Endothelial cell of umbilical vein (primary cell): Measurements from ENCODE around the gene DPP10. TPM values are rescaled to one million over a fixed set of nuclear protein-coding genes. Genes with fewer than 3 reads are reported as not detected.

Experiments
- BruUV-seq: library from RNA; stranded (reverse); fragments of 400-500 nt; replicated peaks from 2 replicates; lab custom pipeline; 2021; lab: Mats Ljungman, UMichigan
- CTCF ChIA-PET: fragments of 300-600, 350-600 bp; sonication (Branson Sonifier 250); formaldehyde crosslinking; loops from one replicate; lab custom pipeline; 2021; ENCODE audit warnings: antibody characterized with exemption, inconsistent platforms; lab: Charles Lee
- POLR2A ChIA-PET: fragments of 300-600, 350-600 bp; sonication (Branson Sonifier 250); formaldehyde crosslinking; loops from one replicate; lab custom pipeline; 2021; ENCODE audit warnings: antibody characterized with exemption, inconsistent platforms; lab: Charles Lee
- DNase-seq: peaks from one replicate; pipeline ENCODE4 v3.0.0-alpha.2; 2011; ENCODE audit warnings: low read depth, low spot score
- FAIRE-seq: peaks from 2 replicates; lab custom pipeline; 2011; peaks lifted over from hg19 to GRCh38; lab: Jason Lieb, UNC
- H2AFZ ChIP-seq: 2 replicates; pipeline ENCODE4 v1.6.0; 2012; ENCODE audit warnings: low read depth, low read length, control low read depth, inconsistent platforms
- H3K27ac ChIP-seq: 2 replicates; pipeline ENCODE4 v1.5.1; 2011; ENCODE audit warnings: low read depth, mild to moderate bottlenecking, control low read depth, low read length, moderate library complexity; ENCODE audit not compliant: insufficient read depth
- H3K27me3 ChIP-seq, 2 experiments: 2 replicates each; pipeline versions ENCODE4 v1.6.0 to v1.6.1; 2011; ENCODE audit warnings: low read length in 2 of 2, mixed read lengths in 1 of 2; ENCODE audit not compliant: control insufficient read depth in 2 of 2, insufficient read depth in 2 of 2
- H3K36me3 ChIP-seq, 2 experiments: 2 replicates in 1 of 2; 3 replicates in 1 of 2; pipeline ENCODE4 v1.5.1; 2011; ENCODE audit warnings: low read length in 2 of 2, mild to moderate bottlenecking in 1 of 2, moderate library complexity in 1 of 2; ENCODE audit not compliant: control insufficient read depth in 2 of 2, insufficient read depth in 2 of 2; ENCODE audit errors: extremely low read depth in 1 of 2
- H3K4me1 ChIP-seq: 3 replicates; pipeline ENCODE4 v1.5.1; 2011; ENCODE audit warnings: mild to moderate bottlenecking, low read length; ENCODE audit not compliant: control insufficient read depth, insufficient read depth; ENCODE audit errors: extremely low read depth
- H3K4me2 ChIP-seq: 2 replicates; pipeline ENCODE4 v1.6.1; 2011; ENCODE audit warnings: low read length, control low read depth, mixed read lengths; ENCODE audit not compliant: insufficient read depth
- H3K4me3 ChIP-seq, 3 experiments: fragments of 200-600 bp in 1 of 3; sonication (generic), shearing (Covaris generic) in 1 of 3; replicated peaks in 1 of 3; 2 replicates each; pipeline ENCODE4 v1.5.1; 2011 to 2016; ENCODE audit warnings: control low read depth in 3 of 3, low read length in 3 of 3, mild to moderate bottlenecking in 2 of 3, inconsistent platforms in 1 of 3, low read depth in 1 of 3, moderate library complexity in 1 of 3; ENCODE audit not compliant: insufficient read depth in 1 of 3
- H3K79me2 ChIP-seq: 2 replicates; pipeline ENCODE4 v1.6.0; 2012; ENCODE audit warnings: low read length, inconsistent platforms; ENCODE audit not compliant: control insufficient read depth, insufficient read depth
- H3K9ac ChIP-seq: replicated peaks from 2 replicates; pipeline ENCODE3; 2011; ENCODE audit warnings: low read length, control low read depth; ENCODE audit not compliant: insufficient read depth; ENCODE audit errors: extremely low read depth
- H3K9me1 ChIP-seq: replicated peaks from 3 replicates; pipeline ENCODE4 v1.6.0; 2011; ENCODE audit warnings: mild to moderate bottlenecking, low read length; ENCODE audit not compliant: control insufficient read depth, insufficient read depth; ENCODE audit errors: extremely low read depth
- H3K9me3 ChIP-seq: replicated peaks from 2 replicates; pipeline ENCODE4 v1.5.1; 2012; ENCODE audit warnings: low read length, inconsistent platforms; ENCODE audit not compliant: control insufficient read depth, insufficient read depth
- H4K20me1 ChIP-seq: replicated peaks from 2 replicates; pipeline ENCODE3; 2011; ENCODE audit warnings: mild to moderate bottlenecking, low read length; ENCODE audit not compliant: control insufficient read depth, insufficient read depth; ENCODE audit errors: extremely low read depth
- CTCF ChIP-seq, 2 donors: IDR thresholded peaks; 1 replicate in 1 of 2; 2 replicates in 1 of 2; pipeline ENCODE4 v1.5.1; 2011; ENCODE audit warnings: low read length in 2 of 2, mild to moderate bottlenecking in 2 of 2, moderate library complexity in 2 of 2, control low read depth in 1 of 2, inconsistent platforms in 1 of 2, low read depth in 1 of 2; ENCODE audit not compliant: insufficient read depth in 1 of 2; ENCODE audit errors: extremely low read depth in 1 of 2
- EZH2 ChIP-seq: IDR thresholded peaks from 2 replicates; pipeline ENCODE4 v1.6.1; 2012; ENCODE audit warnings: borderline replicate concordance, low read depth, mild to moderate bottlenecking, moderate library complexity, low read length, inconsistent platforms; ENCODE audit not compliant: severe bottlenecking
- FOS ChIP-seq: IDR thresholded peaks from 2 replicates; pipeline ENCODE4 v1.6.1; 2011; ENCODE audit warnings: mild to moderate bottlenecking, low read length, moderate library complexity, borderline replicate concordance; ENCODE audit not compliant: insufficient read depth
- JUN ChIP-seq: IDR thresholded peaks from 2 replicates; pipeline ENCODE4 v1.6.1; 2011; ENCODE audit warnings: borderline replicate concordance, low read depth; ENCODE audit not compliant: insufficient read length, insufficient read depth
- MAX ChIP-seq: IDR thresholded peaks from 2 replicates; pipeline ENCODE4 v1.6.1; 2011; ENCODE audit not compliant: insufficient read depth, insufficient read length
- MYC ChIP-seq: IDR thresholded peaks from one replicate; pipeline ENCODE4 v1.6.1; 2011; ENCODE audit warnings: mild to moderate bottlenecking, low read depth, low read length
- POLR2AphosphoS5 ChIP-seq: IDR thresholded peaks from 2 replicates; pipeline ENCODE4 v1.6.1; 2012; ENCODE audit warnings: low read depth, mild to moderate bottlenecking, control low read depth, low read length, moderate library complexity; ENCODE audit not compliant: insufficient read depth
- dilution Hi-C: fragments of 300-500 bp; cut with MboI; formaldehyde crosslinking; loops from one replicate; pipeline ENCODE4 v1.15.0; 2019; ENCODE audit warnings: low sequenced_read_pairs; ENCODE audit not compliant: extremely low pct_ligation_motif_present
- intact Hi-C: fragments of 100-400 bp; cut with micrococcal nuclease; formaldehyde crosslinking; loops from one replicate; pipeline ENCODE4 v1.10.0; 2022
- polyA plus RNA-seq, 4 experiments: library from polyadenylated mRNA; depleted of rRNA in 3 of 4; stranded (reverse) in 3 of 4; unstranded in 1 of 4; fragments of >200 nt; gene quantifications; 2 replicates each; pipeline versions ENCODE4 v1.2.1 to v1.2.3, GENCODE V29; 2011 to 2012; ENCODE audit warnings: missing spikeins in 1 of 4
- total RNA-seq: library from RNA; stranded (reverse); gene quantifications from 2 replicates; pipeline ENCODE4 v1.2.3, GENCODE V29; 2021

The DPP10 gene
- total and polyA plus RNA-seq, 2 donors (not counting 3 experiments of a cell fraction or from before 2014, with no cell fraction given), result not detected

- Histone ChIP-seq H3K27ac (no peak overlapping the region), H3K79me2 (no peaks in the 10 kb centered on the region), H3K4me2 (no peak overlapping the region), H3K9ac (no peak overlapping the region), H4K20me1 (no peaks in the 10 kb centered on the region), H3K36me3 (no peaks in the 10 kb centered on the region), H3K9me3 (peaks cover 1% of the 10 kb centered on the region), H3K27me3 (peaks cover 3 to 4% of the 10 kb centered on the region in 2 experiments), H3K4me1 (no peaks in the 10 kb centered on the region), H3K4me3 (no peak overlapping the region), H3K9me1 (no peaks in the 10 kb centered on the region), H2AFZ (no peak overlapping the region)
- intact Hi-C loops, result no loop called here
- no peak for FAIRE-seq
- dilution Hi-C loops, result no loop called here
- POLR2A ChIA-PET, result no interaction called here
- DNase-seq, result no peak
- no TSS peak for BruUV-seq
- CTCF ChIA-PET, result no interaction called here
- TF ChIP-seq POLR2AphosphoS5 (no peak), MYC (no peak), MAX (no peak), JUN (no peak), EZH2 (no peak), CTCF (IDR thresholded peaks at IDR 0.05; ENCODE audit: extremely low read depth in 1 of 2, insufficient read depth in 1 of 2, low read depth in 1 of 2, low read length in 2 of 2) (no peak), FOS (no peak)
These were observed 718.8 kb downstream of the DPP10 start for GRCh38 chr2:115161081-115161770.
